Adrenal gland (tissue), 12 donors: ENCODE results near the gene CAPN2. TPM values are rescaled to one million over a fixed set of nuclear protein-coding genes. Genes with fewer than 3 reads are reported as not detected.

ENCODE experiments used
- DNase-seq, 7 donors: peaks; one replicate each; pipeline ENCODE4 v3.0.0-alpha.2; 2019 to 2020
- H3K27ac ChIP-seq, 5 donors: fragments of 200-600 bp; sonication (generic) in 4 of 5; 1 replicate in 3 of 5; 2 replicates in 2 of 5; pipeline versions ENCODE4 v1.5.1 to v1.8.0; 2016 to 2020; ENCODE audit warnings: mild to moderate bottlenecking in 1 of 5
- H3K27me3 ChIP-seq: fragments of 200-600 bp; 2 replicates; pipeline ENCODE4 v1.8.0; 2021
- H3K36me3 ChIP-seq, 2 donors: fragments of 200-600 bp; replicated peaks in 1 of 2; 1 replicate in 1 of 2; 2 replicates in 1 of 2; pipeline versions ENCODE4 v1.5.1 to v1.8.0; 2018 to 2022
- H3K4me1 ChIP-seq, 2 donors: fragments of 200-600 bp; replicated peaks in 1 of 2; 1 replicate in 1 of 2; 2 replicates in 1 of 2; pipeline versions ENCODE4 v1.5.1 to v1.8.0; 2018 to 2021
- H3K4me3 ChIP-seq, 4 donors: fragments of 200-600 bp; sonication (generic) in 3 of 4; one replicate each; pipeline ENCODE4 v1.5.1; 2016 to 2018
- H3K9me3 ChIP-seq, 3 donors: fragments of 200-600 bp; sonication (generic) in 1 of 3; replicated peaks in 1 of 3; 1 replicate in 2 of 3; 2 replicates in 1 of 3; pipeline versions ENCODE4 v1.5.1 to v1.8.0; 2016 to 2021
- POLR2A ChIP-seq, 2 donors: fragments of 450-650 bp; IDR thresholded peaks; one replicate each; pipeline ENCODE4 v1.6.1; 2017; ENCODE audit warnings: antibody characterized with exemption in 2 of 2, mild to moderate bottlenecking in 2 of 2, moderate library complexity in 1 of 2
- WGBS, 4 donors: extraction: QIAGEN DNeasy Blood & Tissue Kit in 2 of 4; methylation state at CpG; one replicate each; pipeline versions ENCODE4 v1.1.5 to v1.1.7; 2013 to 2017; 5-methylcytosine and 5-hydroxymethylcytosine counted together
- intact Hi-C, 2 donors: fragments of 100-400 bp; cut with DNase I; formaldehyde crosslinking; loops; one replicate each; pipeline versions ENCODE4 v1.14.1 to v1.15.0; 2022 to 2023
- polyA plus RNA-seq, 3 donors: library from polyadenylated mRNA; stranded (reverse); fragments of 200-250 nt in 2 of 3; fragments of 350-450 nt in 1 of 3; fragmentation: Illumina TruSeq in 1 of 3; extraction: RNeasy Lipid Tissue Mini Kit (QIAGEN cat#74804) in 1 of 3; gene quantifications; one replicate each; pipeline ENCODE4 v1.2.3, GENCODE V29; 2013 to 2014
- total RNA-seq, 9 donors: library from RNA; depleted of rRNA in 4 of 9; stranded (reverse); fragments of >200 nt in 4 of 9; fragments of 120-200 nt in 1 of 9; fragmentation: NEBNext Ultra II Directional in 1 of 9; extraction: Animal tissue kit (Norgen Biotek cat#: 25700) in 1 of 9; gene quantifications; one replicate each; pipeline versions ENCODE4 v1.1.0 to v1.2.4, GENCODE V29; 2013 to 2023
- TF ChIP-seq, protein P1 (sequence below), 6 experiments: fragments of 450-650 bp in 4 of 6; fragments of 200-600 bp in 2 of 6; sonication (generic) in 1 of 6; IDR thresholded peaks; 1 replicate in 5 of 6; 2 replicates in 1 of 6; pipeline versions ENCODE4 v1.5.1 to v1.8.0; 2016 to 2021; ENCODE audit warnings: antibody characterized with exemption in 6 of 6, mild to moderate bottlenecking in 2 of 6, moderate library complexity in 1 of 6
- donor health status: healthy with polysubstance abuse.
- donor health status: Bipolar disorder and iron deficiency.
- donor health status: DM: yes; HTN: yes; CAD: no.
- donor health status: DM: no; HTN: no; CAD: no.
- donor health status: DM: no; HTN: no; CAD: no.
- donor health status: DM: yes; HTN: yes; CAD: no.

CAPN2 gene
- total and polyA plus RNA-seq, 12 donors = 110 to 366 (median 199) TPM

- DNase-seq = no peak
- H3K27ac ChIP-seq = peak overlapping the region in 1 of 5 donors; percentile 72
- intact Hi-C loops = no loop called here
- no peak overlapping the region for H3K4me3 ChIP-seq
- no peaks in the 10 kb centered on the region for H3K9me3 ChIP-seq
- peaks cover 0 to 38% of the 10 kb centered on the region in 2 donors for H3K36me3 ChIP-seq
- no peaks in the 10 kb centered on the region for H3K27me3 ChIP-seq
- no peak for TF ChIP-seq POLR2A (IDR thresholded peaks at IDR 0.05)
- TF ChIP-seq, protein P1, sequence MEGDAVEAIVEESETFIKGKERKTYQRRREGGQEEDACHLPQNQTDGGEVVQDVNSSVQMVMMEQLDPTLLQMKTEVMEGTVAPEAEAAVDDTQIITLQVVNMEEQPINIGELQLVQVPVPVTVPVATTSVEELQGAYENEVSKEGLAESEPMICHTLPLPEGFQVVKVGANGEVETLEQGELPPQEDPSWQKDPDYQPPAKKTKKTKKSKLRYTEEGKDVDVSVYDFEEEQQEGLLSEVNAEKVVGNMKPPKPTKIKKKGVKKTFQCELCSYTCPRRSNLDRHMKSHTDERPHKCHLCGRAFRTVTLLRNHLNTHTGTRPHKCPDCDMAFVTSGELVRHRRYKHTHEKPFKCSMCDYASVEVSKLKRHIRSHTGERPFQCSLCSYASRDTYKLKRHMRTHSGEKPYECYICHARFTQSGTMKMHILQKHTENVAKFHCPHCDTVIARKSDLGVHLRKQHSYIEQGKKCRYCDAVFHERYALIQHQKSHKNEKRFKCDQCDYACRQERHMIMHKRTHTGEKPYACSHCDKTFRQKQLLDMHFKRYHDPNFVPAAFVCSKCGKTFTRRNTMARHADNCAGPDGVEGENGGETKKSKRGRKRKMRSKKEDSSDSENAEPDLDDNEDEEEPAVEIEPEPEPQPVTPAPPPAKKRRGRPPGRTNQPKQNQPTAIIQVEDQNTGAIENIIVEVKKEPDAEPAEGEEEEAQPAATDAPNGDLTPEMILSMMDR (IDR thresholded peaks at IDR 0.05) = no peak
- 69 to 84% (median 77%) methylated on average over 1 of the region's 1 CpG for WGBS, 4 donors
- H3K4me1 ChIP-seq = peaks cover 24 to 26% of the 10 kb centered on the region in 2 donors
Measured at GRCh38 chr1:223775711-223776074, 63.4 kb downstream of the CAPN2 start.

- Histone ChIP-seq H3K4me1 (peaks cover 18 to 21% of the 10 kb centered on the region in 2 donors), H3K9me3 (no peaks in the 10 kb centered on the region), H3K4me3 (no peak overlapping the region), H3K27me3 (no peaks in the 10 kb centered on the region), H3K36me3 (peaks cover 0 to 32% of the 10 kb centered on the region in 2 donors), H3K27ac (peak overlapping the region in 2 of 5 donors; percentile 13 to 45)
- intact Hi-C loops = no loop called here
- peak in 1 of 7 donors; percentile 42 for DNase-seq
- 56 to 73% (median 63%) methylated on average over 9 of the region's 9 CpGs for WGBS, 4 donors
- TF ChIP-seq, protein P1 (IDR thresholded peaks at IDR 0.05) = no peak
- no peak for TF ChIP-seq POLR2A (IDR thresholded peaks at IDR 0.05)
Measured at GRCh38 chr1:223776075-223776814, 63.9 kb downstream of the CAPN2 start.

DNA sequence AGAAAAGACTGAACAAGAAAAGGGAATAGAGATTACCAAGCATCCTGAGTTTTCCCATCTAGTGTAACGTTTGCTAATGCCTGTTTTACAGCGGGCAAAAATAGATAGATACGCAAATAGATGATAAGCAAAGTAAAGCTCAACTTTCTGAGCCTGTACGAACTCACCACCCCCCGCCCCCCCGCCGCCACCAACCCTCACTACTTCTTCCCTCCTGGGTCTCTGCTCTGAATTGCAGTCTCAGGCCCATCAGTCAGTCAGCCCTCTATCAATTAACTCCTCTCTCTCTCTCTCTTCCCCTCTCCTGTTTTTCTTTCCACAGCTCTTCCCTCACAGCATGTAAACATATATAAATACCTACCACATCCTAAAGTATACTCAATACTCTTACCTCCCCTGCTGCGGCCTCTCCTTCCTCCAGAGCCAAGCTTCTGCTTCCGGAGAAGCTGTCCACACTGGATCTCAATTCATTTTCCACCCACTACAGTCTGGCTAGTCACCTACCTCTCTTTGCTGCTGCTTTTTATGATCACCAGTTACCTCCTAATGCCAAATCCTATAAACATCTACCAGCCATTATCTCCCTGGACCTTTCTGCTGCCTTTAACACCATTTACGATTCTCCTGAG lies 64.6 kb downstream of the CAPN2 start:
- H3K27me3 ChIP-seq = no peaks in the 10 kb centered on the region
- no peak overlapping the region for H3K4me3 ChIP-seq
- 93 to 96% (median 94%) methylated on average over 10 of the region's 10 CpGs for WGBS, 4 donors
- TF ChIP-seq, protein P1 (IDR thresholded peaks at IDR 0.05) = no peak
- TF ChIP-seq POLR2A (IDR thresholded peaks at IDR 0.05) = no peak
- no peak overlapping the region for H3K27ac ChIP-seq
- peaks cover 0 to 32% of the 10 kb centered on the region in 2 donors for H3K36me3 ChIP-seq
- peaks cover 11 to 14% of the 10 kb centered on the region in 2 donors for H3K4me1 ChIP-seq
- no peak for DNase-seq
- intact Hi-C loops = no loop called here
- H3K9me3 ChIP-seq = no peaks in the 10 kb centered on the region

DNA sequence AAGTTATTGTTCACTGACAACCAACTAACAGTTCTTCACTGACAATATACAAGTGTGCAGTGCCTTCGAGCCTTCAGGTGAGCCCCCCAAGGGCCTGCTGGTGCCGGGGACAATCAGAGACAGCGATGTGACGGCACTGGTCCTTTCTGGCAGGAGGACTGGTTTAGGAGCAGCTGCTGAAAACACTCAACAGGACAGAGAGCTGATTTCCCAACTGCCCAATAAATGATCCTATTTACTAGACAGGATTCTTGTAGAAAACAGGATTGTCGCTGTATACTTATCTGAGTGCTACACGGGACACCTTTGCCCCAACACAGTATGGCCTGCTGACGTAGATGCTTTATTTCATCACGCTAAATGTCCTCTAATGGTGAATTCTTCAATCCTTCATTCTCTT lies 68.0 kb downstream of the CAPN2 start:
- Histone ChIP-seq H3K27ac (no peak overlapping the region), H3K9me3 (no peaks in the 10 kb centered on the region), H3K27me3 (no peaks in the 10 kb centered on the region), H3K4me1 (peaks cover 0 to 3% of the 10 kb centered on the region in 2 donors), H3K36me3 (peaks cover 0 to 32% of the 10 kb centered on the region in 2 donors), H3K4me3 (no peak overlapping the region)
- no peak for TF ChIP-seq POLR2A (IDR thresholded peaks at IDR 0.05)
- TF ChIP-seq, protein P1 (IDR thresholded peaks at IDR 0.05) = no peak
- intact Hi-C loops = no loop called here
- WGBS, 4 donors = 93 to 97% (median 96%) methylated on average over 8 of the region's 8 CpGs
- DNase-seq = no peak
